Neutrophil (primary cell): Measurements from ENCODE around the gene UACA.

ENCODE experiments used
- H3K27ac ChIP-seq: fragments of 200-600 bp; sonication (generic); 2 replicates; pipeline ENCODE4 v1.5.1; 2016; ENCODE audit warnings: mild to moderate bottlenecking, moderate library complexity
- H3K27me3 ChIP-seq: fragments of 200-600 bp; sonication (generic); 2 replicates; pipeline ENCODE4 v1.6.0; 2016; ENCODE audit warnings: mild to moderate bottlenecking
- H3K36me3 ChIP-seq: fragments of 200-600 bp; sonication (generic); 2 replicates; pipeline ENCODE4 v1.5.1; 2017
- H3K4me1 ChIP-seq, 2 experiments: fragments of 200-600 bp in 1 of 2; sonication (generic) in 1 of 2; 1 replicate in 1 of 2; 2 replicates in 1 of 2; pipeline versions ENCODE4 v1.5.1 to v1.6.1; 2013 to 2016; ENCODE audit warnings: low read depth in 1 of 2, low read length in 1 of 2, mild to moderate bottlenecking in 1 of 2, moderate library complexity in 1 of 2; ENCODE audit not compliant: control insufficient read depth in 1 of 2, insufficient read depth in 1 of 2
- H3K4me3 ChIP-seq, 2 experiments: fragments of 200-600 bp in 1 of 2; sonication (generic) in 1 of 2; 1 replicate in 1 of 2; 2 replicates in 1 of 2; pipeline ENCODE4 v1.5.1; 2013 to 2016; ENCODE audit warnings: low read depth in 1 of 2, low read length in 1 of 2, mild to moderate bottlenecking in 1 of 2, moderate library complexity in 1 of 2
- H3K9me3 ChIP-seq: fragments of 200-600 bp; sonication (generic); 2 replicates; pipeline ENCODE4 v1.5.1; 2016
- TF ChIP-seq, protein P1 (sequence below): fragments of 200-600 bp; sonication (generic); IDR thresholded peaks from 2 replicates; pipeline ENCODE4 v1.5.1; 2016; ENCODE audit warnings: antibody characterized with exemption

The UACA gene

GRCh38 chr15:70647396-70647795, 116.0 kb downstream of the UACA start:
- H3K36me3 ChIP-seq: no peaks in the 10 kb centered on the region

GRCh38 chr15:70646169-70646568, 117.2 kb downstream of the UACA start:
- no peaks in the 10 kb centered on the region for H3K36me3 ChIP-seq
- no peaks in the 10 kb centered on the region for H3K9me3 ChIP-seq
- H3K27ac ChIP-seq: no peak overlapping the region
- H3K27me3 ChIP-seq: no peaks in the 10 kb centered on the region
- TF ChIP-seq, protein P1, sequence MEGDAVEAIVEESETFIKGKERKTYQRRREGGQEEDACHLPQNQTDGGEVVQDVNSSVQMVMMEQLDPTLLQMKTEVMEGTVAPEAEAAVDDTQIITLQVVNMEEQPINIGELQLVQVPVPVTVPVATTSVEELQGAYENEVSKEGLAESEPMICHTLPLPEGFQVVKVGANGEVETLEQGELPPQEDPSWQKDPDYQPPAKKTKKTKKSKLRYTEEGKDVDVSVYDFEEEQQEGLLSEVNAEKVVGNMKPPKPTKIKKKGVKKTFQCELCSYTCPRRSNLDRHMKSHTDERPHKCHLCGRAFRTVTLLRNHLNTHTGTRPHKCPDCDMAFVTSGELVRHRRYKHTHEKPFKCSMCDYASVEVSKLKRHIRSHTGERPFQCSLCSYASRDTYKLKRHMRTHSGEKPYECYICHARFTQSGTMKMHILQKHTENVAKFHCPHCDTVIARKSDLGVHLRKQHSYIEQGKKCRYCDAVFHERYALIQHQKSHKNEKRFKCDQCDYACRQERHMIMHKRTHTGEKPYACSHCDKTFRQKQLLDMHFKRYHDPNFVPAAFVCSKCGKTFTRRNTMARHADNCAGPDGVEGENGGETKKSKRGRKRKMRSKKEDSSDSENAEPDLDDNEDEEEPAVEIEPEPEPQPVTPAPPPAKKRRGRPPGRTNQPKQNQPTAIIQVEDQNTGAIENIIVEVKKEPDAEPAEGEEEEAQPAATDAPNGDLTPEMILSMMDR: no peak
- no peaks in the 10 kb centered on the region for H3K4me1 ChIP-seq
- no peak overlapping the region for H3K4me3 ChIP-seq

More at GRCh38 chr15:70647396-70647795, 116.0 kb downstream of the UACA start:
- no peaks in the 10 kb centered on the region for H3K27me3 ChIP-seq
- no peak overlapping the region for H3K27ac ChIP-seq
- no peaks in the 10 kb centered on the region for H3K4me1 ChIP-seq
- no peaks in the 10 kb centered on the region for H3K9me3 ChIP-seq
- TF ChIP-seq, protein P1: no peak
- no peak overlapping the region for H3K4me3 ChIP-seq

DNA sequence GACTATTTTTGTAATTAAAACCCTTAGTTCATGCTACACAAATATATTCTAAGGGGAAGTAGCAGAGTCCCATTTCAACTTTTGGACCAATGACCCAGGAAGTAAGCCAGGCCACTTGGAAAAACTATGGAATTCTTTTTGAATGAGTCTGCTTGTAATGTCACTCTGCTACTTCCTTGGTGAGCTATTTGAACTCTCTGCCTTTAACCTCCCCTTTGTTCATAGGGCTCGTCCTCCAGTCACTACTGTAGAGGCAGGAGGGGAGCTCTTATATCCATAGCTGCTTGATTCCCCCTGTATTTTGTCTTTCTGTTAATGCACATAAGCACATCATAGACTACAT, 119.6 kb downstream of the UACA start:
- Histone ChIP-seq H3K36me3 (no peaks in the 10 kb centered on the region), H3K27me3 (no peaks in the 10 kb centered on the region), H3K4me3 (no peak overlapping the region), H3K27ac (no peak overlapping the region), H3K9me3 (no peaks in the 10 kb centered on the region), H3K4me1 (peaks cover 8 to 10% of the 10 kb centered on the region in 2 experiments)
- TF ChIP-seq, protein P1: no peak

DNA sequence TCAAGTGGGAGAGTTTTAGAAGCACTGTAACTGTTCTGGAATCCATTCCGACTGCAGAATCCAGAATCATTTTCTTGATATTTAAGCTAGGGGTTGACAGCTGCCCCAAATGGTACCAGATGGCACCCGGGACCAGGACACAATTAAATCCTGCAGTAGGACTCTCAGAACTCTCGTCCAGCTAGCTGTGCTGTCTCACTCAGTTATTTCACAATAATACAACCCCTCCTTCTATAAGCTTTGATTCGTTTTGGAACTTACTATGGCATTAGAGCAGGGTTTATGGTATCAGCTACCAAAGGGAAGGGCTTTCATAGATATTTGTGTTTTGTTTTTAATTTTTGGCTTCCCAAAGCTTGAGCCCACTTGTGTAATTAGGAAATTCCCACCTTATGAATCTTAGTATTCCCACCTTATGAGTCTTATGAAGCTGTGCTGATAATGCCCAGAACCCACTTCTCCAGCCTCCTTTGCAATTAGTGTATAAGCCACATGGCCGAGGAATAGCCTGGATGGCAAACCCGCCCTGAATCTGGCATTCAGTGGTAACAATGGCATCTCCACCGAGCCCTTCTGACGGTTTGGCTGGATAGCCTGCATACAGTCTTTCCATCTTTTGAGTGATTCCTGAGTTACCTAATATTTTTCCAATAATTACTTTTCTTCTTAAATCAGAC, 120.1 kb downstream of the UACA start:
- Histone ChIP-seq H3K27me3 (no peaks in the 10 kb centered on the region), H3K9me3 (no peaks in the 10 kb centered on the region), H3K4me1 (peaks cover 13 to 14% of the 10 kb centered on the region in 2 experiments), H3K27ac (no peak overlapping the region), H3K36me3 (no peaks in the 10 kb centered on the region), H3K4me3 (no peak overlapping the region)
- TF ChIP-seq, protein P1: no peak

GRCh38 chr15:70636540-70637165, 126.7 kb downstream of the UACA start:
- Histone ChIP-seq H3K36me3 (no peaks in the 10 kb centered on the region), H3K27ac (peak overlapping the region; percentile 76), H3K4me1 (peaks cover 55 to 67% of the 10 kb centered on the region in 2 experiments), H3K9me3 (no peaks in the 10 kb centered on the region), H3K4me3 (peak overlapping the region; percentile 4 to 9), H3K27me3 (no peaks in the 10 kb centered on the region)
- TF ChIP-seq, protein P1: no peak
